Stimulated activated CD4-positive, alpha-beta T cell treated with anti-CD3 and anti-CD28 coated beads, TNF-alpha, amount 100 ng/mL, for 24 hours (primary cell): ENCODE data around the gene WDFY3.

Source experiments
- DNase-seq, 3 experiments: peaks; one replicate each; pipeline ENCODE4 v3.0.0-alpha.2; 2020; ENCODE audit warnings: low read depth in 3 of 3

The WDFY3 gene

GRCh38 chr4:84792366-84793301 is 173.9 kb downstream of the WDFY3 start:
- no peak for DNase-seq

- DNase-seq: no peak
These were observed 175.5 kb downstream of the WDFY3 start for GRCh38 chr4:84790769-84791565.

DNA sequence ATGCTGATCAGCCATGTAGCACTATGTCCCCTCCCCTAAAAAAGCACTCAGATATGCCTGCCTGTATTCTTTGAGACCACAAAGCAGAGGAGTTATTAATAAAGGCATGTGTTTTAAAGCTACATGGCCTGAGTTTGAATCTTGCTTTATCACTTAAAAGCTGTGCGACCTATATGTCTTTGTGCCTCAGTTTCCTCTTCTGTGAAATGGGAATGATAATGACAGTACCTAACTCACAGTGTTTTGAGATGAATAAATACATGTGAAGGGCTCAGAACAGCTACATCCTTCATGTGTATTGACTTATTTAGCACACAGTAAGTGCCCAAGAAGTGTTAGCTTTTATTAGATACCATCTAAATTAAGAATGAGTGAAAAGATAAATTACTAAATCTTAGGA is 180.0 kb downstream of the WDFY3 start:
- DNase-seq: no peak

- no peak for DNase-seq
These were observed 184.0 kb downstream of the WDFY3 start for GRCh38 chr4:84782517-84782916.

DNA sequence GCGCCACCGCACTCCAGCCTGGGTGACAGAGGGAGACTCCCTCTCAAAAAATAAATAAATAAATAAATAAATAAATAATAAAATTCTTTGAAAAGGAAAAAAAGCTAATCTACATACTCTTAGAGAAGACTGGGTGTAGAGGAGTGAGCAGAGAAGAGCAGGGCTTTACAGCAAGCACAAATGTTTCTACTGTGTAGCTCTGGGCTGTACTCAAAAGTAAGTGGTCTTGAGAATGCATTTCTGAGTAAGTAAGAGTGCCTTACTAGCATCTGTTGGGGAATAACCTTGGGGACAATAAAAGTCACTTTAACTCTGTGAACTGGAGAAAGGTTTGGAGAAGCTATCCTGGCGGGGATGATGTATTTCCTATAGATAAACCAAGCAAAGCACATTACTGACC is 185.8 kb downstream of the WDFY3 start:
- no peak for DNase-seq

GRCh38 chr4:84778041-84778440 is 188.4 kb downstream of the WDFY3 start:
- DNase-seq: no peak

DNA sequence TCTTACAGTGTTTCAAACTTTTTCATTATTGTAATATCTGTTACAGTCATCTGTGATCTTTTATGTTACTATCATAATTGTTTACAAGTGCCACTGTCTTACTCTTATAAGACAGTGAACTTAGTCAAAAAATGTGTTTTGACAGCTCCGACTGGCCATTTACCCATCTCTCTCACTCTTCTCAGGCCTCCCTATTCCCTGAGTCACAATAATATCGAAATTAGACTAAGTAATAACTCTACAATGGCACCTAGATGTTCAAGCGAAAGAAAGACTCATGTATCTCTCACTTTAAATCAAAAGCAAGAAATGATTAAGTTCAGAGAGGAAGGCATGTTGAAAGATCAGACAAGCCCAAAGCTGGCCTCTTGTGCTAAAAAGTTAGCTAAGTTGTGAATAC is 199.3 kb downstream of the WDFY3 start:
- no peak for DNase-seq

DNA sequence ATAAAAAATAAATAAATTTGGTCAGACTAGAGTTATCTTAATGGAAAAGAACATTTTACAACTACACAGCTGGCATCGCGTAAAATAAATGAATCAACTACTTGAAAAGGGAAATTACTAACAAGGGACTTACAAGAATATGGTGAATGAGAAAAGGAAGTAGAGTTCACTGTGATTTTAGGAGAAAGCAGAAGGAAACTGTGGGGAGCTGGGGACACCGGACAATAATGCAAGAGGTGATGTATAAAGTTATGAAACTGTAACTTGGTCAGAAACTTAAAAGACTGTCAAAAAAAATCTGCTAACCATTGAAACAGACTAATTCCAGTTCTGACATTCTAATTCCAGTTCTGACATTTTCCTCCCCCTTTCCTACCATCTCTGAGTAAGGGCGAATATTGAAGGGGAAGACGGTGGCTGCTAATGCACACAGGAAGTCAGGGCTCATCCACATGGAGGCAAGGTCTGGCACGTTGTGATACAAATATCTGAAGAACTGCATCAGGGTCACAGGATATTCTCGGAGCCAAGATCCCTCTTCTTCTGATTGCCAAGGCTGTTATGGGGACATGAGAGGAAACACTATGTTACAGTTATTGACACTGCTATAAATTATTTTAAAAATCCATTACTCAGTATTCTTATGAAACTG is 213.0 kb downstream of the WDFY3 start:
- DNase-seq: no peak

DNA sequence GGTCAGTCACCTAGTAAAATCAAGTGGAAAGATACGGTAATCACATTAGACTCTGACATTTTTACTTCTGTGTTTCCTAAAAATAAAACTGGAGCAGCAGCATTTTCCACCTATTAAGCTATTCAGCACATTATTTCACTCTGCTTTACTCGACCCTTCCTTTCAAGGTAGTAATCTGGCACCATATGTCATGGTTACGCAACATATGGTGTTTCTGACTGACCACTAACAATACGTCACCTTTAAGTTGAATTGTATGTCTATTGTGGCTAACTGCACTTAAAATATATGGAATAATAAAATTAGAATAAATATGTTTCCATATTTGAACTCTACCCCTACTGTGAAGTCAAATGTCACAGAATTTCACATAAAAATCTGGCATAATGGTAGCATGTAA is 214.8 kb downstream of the WDFY3 start:
- no peak for DNase-seq

GRCh38 chr4:84750960-84751283 is 215.6 kb downstream of the WDFY3 start:
- no peak for DNase-seq

DNA sequence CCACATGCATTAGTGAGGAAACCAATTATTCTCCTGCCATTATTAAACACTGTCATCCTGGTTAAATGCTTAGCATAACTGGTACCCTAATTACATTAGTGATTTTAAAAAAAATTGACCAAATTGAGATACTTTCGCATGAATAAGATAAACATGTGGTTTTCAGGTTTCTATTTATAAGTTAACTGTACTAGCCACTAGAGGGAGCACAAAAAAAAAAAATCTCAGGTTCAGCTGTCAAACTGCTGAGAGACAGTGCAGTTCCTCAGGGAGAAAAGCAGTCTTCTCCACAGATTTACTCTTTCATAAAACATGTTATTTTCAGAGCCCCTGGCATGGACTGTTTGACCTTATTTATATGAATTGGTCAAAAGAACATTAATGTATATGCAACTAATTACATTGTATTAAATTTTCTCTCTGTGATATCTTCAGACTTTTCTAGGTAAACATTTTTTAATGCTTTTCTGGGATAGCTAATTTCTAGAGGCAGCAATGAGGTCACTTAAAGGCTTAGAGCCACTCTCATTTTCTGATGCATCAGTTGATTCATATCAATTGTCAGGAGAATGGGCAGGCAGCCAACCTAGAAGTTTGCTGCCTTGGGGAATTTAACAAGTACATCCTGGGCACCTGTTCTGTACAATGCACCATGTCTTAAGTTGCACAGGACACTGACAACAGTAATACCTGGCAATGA is 216.1 kb downstream of the WDFY3 start:
- DNase-seq: no peak

GRCh38 chr4:84740057-84740456 is 226.4 kb downstream of the WDFY3 start:
- no peak for DNase-seq

DNA sequence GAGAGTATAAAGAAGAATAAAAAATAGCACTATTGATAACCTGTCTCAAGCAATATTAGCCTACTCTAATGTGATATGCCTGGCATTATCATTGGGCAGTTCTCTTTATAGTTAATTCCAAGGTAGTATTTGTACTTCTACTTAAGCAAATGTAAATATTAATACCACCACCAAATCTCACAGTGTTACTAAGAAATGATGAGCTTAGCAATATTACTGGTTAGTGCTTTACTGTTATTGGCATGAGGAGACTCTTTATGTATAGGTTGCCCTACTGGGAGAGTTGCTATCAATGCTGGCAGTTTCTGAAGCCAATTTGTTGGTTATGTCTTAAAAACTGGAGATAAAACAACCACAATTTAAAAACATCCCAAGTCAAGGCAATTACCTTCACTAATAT is 227.9 kb downstream of the WDFY3 start:
- no peak for DNase-seq

GRCh38 chr4:84737656-84738055 is 228.8 kb downstream of the WDFY3 start:
- no peak for DNase-seq

DNA sequence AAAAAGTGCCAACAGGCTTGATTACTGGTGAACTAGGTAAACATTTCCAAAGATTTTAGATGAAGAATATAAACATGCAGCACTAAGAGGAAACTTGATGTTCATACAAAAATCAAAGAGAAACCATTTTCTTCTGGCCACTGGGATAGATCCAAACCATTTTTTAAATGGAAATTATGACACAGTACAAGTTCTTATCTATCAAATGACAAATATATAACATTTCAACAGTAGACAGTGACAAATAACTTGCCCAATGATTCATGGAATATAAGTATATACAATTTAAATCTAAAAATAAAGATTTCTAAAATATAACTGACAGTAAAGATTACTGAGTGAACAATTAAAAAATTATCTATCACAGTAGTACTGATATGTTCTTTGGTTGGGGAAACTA is 232.5 kb downstream of the WDFY3 start:
- DNase-seq: no peak

DNA sequence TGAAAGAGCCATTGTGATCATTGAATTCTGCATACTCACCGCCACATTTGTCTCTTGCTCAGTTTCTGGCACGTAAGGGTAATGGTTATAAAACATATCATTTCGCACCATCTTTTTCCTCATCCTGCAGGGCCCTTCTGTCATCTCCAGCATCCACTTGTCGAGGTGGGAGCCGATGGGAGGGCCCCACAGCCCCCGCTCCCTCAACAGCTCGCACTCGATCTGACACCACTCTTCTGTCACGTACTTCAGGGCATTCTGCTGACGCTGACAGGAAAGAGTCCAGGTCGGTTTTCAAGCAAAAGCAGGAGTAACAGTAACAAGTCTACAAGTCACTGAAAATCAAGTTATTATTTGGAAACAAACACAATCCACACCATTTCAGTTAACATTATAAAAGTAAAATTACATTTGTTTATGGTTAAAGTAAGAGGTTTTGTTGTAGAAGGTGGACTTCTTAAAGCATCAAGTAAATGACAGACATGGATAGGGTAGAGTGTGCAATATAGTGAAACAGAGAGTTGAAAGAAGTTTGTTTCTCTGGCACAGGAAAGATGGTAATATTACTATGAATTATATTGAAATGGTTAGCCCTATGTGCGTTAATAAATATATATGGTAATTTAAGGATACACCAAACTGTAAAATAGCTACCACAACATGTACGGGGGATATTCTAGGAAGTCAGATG is 233.0 kb downstream of the WDFY3 start:
- no peak for DNase-seq

- no peak for DNase-seq
These were observed 236.1 kb downstream of the WDFY3 start for GRCh38 chr4:84730375-84730774.

GRCh38 chr4:84727491-84727890 is 239.0 kb downstream of the WDFY3 start:
- no peak for DNase-seq

DNA sequence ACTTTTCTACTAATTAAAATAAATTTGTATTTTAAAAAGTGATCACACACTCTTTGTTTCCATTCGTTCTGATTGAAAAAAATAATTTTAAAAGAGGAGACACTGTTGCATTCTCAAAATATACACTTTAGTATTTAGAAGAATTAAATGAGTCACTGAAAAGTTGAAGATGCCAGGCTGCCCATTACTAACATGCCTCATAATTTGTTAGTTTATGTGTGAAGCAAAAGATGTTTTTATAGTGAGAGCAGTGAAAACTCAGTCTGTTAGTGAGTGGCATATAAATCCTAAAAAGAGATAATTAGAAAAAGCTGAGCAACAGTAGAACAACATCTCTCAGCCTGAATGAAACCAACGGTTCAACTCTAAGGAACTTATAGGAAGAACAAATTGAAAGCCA is 240.1 kb downstream of the WDFY3 start:
- no peak for DNase-seq

DNA sequence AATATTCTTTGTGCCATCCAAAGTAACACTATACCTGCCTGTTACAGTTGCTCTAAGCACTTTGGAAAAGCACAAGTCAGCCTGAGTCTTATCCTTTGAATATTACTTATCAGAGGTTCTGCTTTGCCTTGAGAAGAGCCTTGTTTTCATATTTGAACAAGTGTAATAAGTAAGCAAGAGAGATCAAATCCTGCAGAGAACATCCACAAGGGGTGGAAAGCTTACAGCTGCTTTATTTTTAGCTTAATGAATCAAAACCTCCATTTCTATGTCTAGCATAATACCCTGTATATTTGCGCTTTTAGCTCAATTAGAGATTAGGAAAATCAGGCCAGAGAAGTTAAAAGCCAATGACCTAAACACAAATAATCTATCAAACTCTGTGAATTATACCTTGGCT is 243.8 kb downstream of the WDFY3 start:
- no peak for DNase-seq

GRCh38 chr4:84719115-84719514 is 247.4 kb downstream of the WDFY3 start:
- DNase-seq: no peak
